HepG2 (cell line): Measurements from ENCODE around the gene DSE.

Experiments used
- ARID2 ChIP-seq: sonication (generic); formaldehyde crosslinking; IDR thresholded peaks from 2 replicates; pipeline ENCODE4 v1.8.1; 2022; ENCODE audit warnings: mild to moderate bottlenecking, missing genetic modification reagents, borderline replicate concordance
- ATF4 ChIP-seq, 2 experiments: fragments of 450-650 bp in 1 of 2; sonication (generic) in 1 of 2; formaldehyde crosslinking; IDR thresholded peaks; 2 replicates each; pipeline versions ENCODE4 v1.5.0 to v1.8.0; 2020 to 2022; ENCODE audit warnings: mild to moderate bottlenecking in 1 of 2, missing genetic modification reagents in 1 of 2
- CEBPB ChIP-seq: IDR thresholded peaks from 2 replicates; pipeline ENCODE4 v1.6.1; 2011; ENCODE audit warnings: low read depth, low read length, improper control_type of control experiment, borderline replicate concordance
- CHD2 ChIP-seq: IDR thresholded peaks from 2 replicates; pipeline ENCODE4 v1.6.1; 2011; ENCODE audit warnings: low read depth, low read length, improper control_type of control experiment
- CTCF ChIP-seq: sonication (generic); formaldehyde crosslinking; IDR thresholded peaks from 2 replicates; pipeline ENCODE4 v1.5.0; 2020; ENCODE audit warnings: mild to moderate bottlenecking, missing genetic modification reagents, moderate library complexity
- FOXK2 ChIP-seq: fragments of 450-650 bp; IDR thresholded peaks from 2 replicates; pipeline ENCODE4 v1.6.1; 2016
- GMEB2 ChIP-seq: IDR thresholded peaks from 2 replicates; pipeline ENCODE4 v1.6.1; 2016; ENCODE audit warnings: missing biosample characterization, missing genetic modification reagents, low read depth
- JDP2 ChIP-seq: sonication (generic); formaldehyde crosslinking; IDR thresholded peaks from 2 replicates; pipeline ENCODE4 v1.8.1; 2022; ENCODE audit warnings: missing genetic modification reagents, borderline replicate concordance
- KAT2B ChIP-seq: fragments of 150-350 bp; IDR thresholded peaks from 2 replicates; pipeline ENCODE4 v1.6.1; 2014; ENCODE audit warnings: low read depth, low read length, borderline replicate concordance
- NR3C1 ChIP-seq: sonication (generic); formaldehyde crosslinking; IDR thresholded peaks from 2 replicates; pipeline ENCODE4 v1.4.0; 2020; ENCODE audit warnings: missing genetic modification reagents
- TAF15 ChIP-seq: fragments of 200-400 bp; formaldehyde crosslinking; IDR thresholded peaks from one replicate; pipeline ENCODE4 v1.6.1; 2018; ENCODE audit warnings: mild to moderate bottlenecking, low read depth, low read length; ENCODE audit not compliant: poor library complexity, severe bottlenecking
- TRIM22 ChIP-seq: fragments of 450-650 bp; IDR thresholded peaks from 2 replicates; pipeline ENCODE4 v1.6.1; 2017
- ZNF276 ChIP-seq: sonication (generic); formaldehyde crosslinking; IDR thresholded peaks from 2 replicates; pipeline ENCODE4 v1.4.0; 2020; ENCODE audit warnings: mild to moderate bottlenecking, low read depth, missing genetic modification reagents

GRCh38 chr6:116449565-116449964 lies 78.8 kb downstream of the DSE start:
- TF ChIP-seq CEBPB (no peak), CHD2 (no peak), ARID2 (no peak), JDP2 (no peak), FOXK2 (no peak), TRIM22 (no peak), CTCF (CRISPR knock-in tag) (no peak), ZNF276 (no peak), NR3C1 (CRISPR knock-in tag) (no peak), ATF4 (CRISPR knock-in tag; IDR thresholded peaks at IDR 0.05) (no peak), GMEB2 (CRISPR knock-in tag) (no peak), KAT2B (no peak), TAF15 (no peak)
